Activated CD8-positive, alpha-beta memory T cell treated with anti-CD3 and anti-CD28 coated beads, Interleukin-2, amount 50 U/mL, for 1 hour (primary cell): ENCODE data around the gene MIER1.

Source experiments
- DNase-seq: peaks from one replicate; pipeline ENCODE4 v3.0.0-alpha.2; 2020; ENCODE audit errors: extremely low read depth

Gene MIER1

DNA sequence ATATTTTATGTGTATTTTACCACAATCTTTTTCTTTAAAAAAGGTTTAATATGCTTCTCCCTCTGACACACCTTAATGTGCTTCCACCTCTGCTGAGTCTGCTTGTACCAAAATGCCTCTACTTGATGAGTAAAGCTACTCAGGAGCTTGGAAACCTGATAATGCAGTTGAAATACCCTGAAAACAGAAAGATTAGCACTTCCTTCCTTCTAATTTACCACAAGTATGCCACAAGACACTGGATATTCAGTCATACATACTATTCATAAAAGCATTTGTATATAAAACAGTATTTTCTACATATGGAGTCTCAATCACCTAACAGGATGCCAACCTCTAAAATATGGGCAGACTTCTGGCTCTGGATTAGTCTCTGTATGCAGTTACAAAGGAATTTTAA, 74.2 kb downstream of the MIER1 start:
- DNase-seq: no peak

GRCh38 chr1:66999640-67000400, 75.0 kb downstream of the MIER1 start:
- no peak for DNase-seq

DNA sequence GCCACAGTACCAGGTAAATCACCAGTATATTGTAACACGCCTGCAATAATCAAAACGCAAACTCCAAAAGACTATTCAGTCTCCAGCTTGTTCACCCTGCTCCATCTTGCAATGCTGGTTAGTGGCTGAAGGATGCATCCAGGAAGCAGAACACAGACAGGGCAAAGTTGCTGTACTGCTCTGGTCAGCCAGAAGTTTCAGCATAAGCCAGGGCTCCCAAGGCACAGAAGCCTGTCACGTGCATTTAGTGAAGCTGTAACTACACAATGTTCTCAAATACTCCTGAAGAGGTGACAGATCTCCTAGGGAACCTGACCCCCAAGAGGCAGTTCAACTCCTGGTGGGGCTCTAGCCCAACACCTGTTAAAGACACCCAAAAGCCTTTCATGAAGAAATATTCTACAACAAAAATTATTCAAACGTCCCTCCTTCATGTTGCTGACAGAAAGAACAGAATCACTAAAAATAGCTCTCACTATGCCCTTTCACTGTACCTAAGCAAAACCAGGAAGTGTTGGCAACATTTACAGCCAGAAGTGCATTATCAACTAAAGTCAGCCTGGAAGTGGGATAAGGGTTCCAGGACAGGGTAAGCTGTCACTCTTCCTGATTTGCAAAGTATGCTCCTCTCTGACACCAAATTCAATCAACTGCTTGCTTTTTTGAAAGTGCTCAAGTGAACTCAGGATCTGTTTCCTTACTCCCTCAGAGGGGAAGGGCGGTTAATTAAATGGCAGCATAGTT, 77.1 kb downstream of the MIER1 start:
- DNase-seq: no peak

DNA sequence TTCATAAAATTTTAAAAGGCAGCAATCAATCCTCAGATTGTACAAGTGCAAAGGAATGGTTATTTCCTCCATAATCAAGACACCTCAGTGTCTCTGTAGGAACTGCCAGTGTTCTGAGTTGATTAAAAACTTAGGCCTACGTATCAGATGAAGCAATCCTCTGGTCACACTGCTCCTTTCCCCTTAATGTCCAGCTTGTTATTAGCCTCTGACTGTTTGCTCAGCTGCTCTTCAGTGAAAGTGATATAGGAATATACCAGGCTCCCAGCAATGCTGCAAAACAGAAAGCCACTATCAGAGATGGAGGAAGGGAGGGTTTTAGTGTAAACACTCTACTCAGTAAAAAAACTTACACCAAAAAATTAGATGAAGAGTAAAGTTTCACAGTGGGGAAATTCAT, 79.4 kb downstream of the MIER1 start:
- DNase-seq: no peak

GRCh38 chr1:67005068-67005467, 80.3 kb downstream of the MIER1 start:
- DNase-seq: no peak

- no peak for DNase-seq
Observed at GRCh38 chr1:67009792-67010191, 85.0 kb downstream of the MIER1 start.

GRCh38 chr1:67013573-67013972, 88.8 kb downstream of the MIER1 start:
- DNase-seq: no peak

GRCh38 chr1:67018574-67018973, 93.8 kb downstream of the MIER1 start:
- DNase-seq: no peak

DNA sequence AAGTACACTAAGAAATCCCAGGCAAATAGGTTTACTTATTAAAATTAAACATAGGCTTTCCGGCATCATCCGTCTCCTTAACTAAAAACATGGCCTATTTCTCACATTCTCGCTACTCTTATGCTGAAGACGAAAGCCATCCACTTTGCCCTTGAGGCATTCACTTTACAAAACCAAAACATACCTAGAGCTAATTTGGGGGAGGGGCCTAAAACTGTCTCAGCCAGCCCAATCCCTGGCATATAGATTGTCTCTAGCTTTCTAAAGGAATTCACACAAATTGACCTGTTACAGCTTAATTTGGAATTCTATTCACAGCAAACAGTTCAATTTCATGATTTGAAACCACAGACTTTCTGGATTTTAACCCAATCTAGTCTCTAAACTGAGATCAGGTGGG, 94.3 kb downstream of the MIER1 start:
- no peak for DNase-seq

- DNase-seq: no peak
Observed at GRCh38 chr1:67019600-67020136, 94.9 kb downstream of the MIER1 start.

DNA sequence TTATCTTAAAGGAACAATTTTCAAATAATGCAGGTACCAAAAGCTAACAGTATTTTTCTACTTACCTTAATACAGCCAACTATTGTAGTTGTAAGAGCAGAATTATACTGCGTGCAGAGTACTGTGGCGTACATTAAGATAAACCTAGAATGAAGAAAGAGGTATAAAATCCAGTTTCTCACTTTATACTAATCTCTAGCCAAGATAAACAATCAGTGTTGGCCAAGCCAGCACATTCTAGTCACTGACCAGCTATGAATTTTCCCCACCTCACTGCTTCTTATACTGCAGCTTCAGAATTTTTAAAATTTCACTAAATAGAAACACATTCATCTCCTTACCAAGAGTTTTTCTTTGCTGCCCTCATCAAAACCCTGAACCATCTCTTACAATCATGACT, 95.5 kb downstream of the MIER1 start:
- DNase-seq: no peak

GRCh38 chr1:67020765-67021164, 96.0 kb downstream of the MIER1 start:
- no peak for DNase-seq

- no peak for DNase-seq
Observed at GRCh38 chr1:67029472-67029871, 104.7 kb downstream of the MIER1 start.

DNA sequence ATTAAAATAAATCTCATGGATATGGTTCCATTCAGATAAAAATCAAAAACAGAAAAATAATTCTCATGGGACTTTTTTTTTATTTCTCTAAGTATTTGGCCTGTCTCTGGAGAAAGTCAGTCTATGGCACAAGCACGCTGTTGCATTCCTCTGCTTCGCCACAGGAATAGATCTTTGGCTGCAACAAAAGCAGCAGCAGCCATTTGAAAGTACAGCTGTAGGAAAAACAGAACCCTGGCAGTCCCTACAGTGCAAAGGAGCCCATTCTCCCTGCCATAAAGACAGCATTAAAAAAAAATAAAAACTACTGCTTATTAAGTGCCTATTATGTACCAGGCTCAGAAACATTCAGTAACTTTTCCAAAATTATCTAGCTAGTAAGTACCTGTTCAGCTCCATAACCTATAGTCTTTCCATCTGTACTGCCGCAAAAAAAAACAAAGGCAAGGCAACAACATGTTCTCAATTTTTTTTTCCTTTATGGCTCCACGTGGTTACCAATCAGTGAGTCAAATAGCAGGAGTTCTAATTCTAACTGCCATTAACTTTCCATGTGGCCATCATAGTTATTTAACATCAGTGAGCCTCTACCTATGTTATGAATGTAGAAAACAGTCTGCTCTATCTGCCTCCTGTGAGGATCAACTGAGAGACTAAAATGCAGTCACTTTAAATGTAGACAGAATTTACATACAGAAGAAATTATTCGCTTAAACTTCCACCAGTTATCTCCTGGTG, 106.5 kb downstream of the MIER1 start:
- no peak for DNase-seq

DNA sequence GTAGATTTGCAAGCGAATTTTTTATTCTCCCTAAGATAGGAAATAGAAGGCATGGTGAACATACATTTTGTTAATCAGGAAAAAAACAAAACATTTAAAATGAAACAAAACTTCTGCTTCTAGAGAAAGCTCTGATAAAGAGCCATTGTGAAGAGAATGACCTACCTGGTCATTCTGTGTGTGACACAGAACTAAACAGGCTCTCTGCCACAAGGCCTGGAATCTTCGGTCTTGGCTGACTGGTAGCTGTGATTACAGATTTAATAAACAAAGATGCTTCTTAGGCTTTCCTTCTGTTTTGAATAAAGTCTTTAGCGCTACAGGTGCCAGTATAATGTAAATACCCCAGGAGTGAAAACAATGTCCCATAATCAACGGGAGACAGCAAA, 107.1 kb downstream of the MIER1 start:
- DNase-seq: no peak
